Thyroid gland (tissue), 4 donors: ENCODE measurements around the gene NDUFS6. TPM values are rescaled to one million over a fixed set of nuclear protein-coding genes. Genes with fewer than 3 reads are reported as not detected.

Source experiments
- DNase-seq, 2 donors: peaks; one replicate each; pipeline ENCODE4 v3.0.0-alpha.2; 2019
- H3K27ac ChIP-seq, 3 donors: fragments of 200-600 bp; sonication (generic); 1 replicate in 2 of 3; 2 replicates in 1 of 3; pipeline ENCODE4 v1.5.1; 2016 to 2019; ENCODE audit warnings: mild to moderate bottlenecking in 1 of 3, moderate library complexity in 1 of 3
- H3K27me3 ChIP-seq: fragments of 200-600 bp; sonication (generic); one replicate; pipeline ENCODE4 v1.5.1; 2019
- H3K36me3 ChIP-seq, 2 donors: fragments of 200-600 bp; sonication (generic); one replicate each; pipeline ENCODE4 v1.5.1; 2016 to 2019
- H3K4me1 ChIP-seq, 2 donors: fragments of 200-600 bp; sonication (generic); one replicate each; pipeline ENCODE4 v1.5.1; 2017 to 2019
- H3K4me3 ChIP-seq, 3 donors: fragments of 200-600 bp; sonication (generic); replicated peaks in 1 of 3; 1 replicate in 2 of 3; 2 replicates in 1 of 3; pipeline ENCODE4 v1.5.1; 2016; ENCODE audit warnings: mild to moderate bottlenecking in 1 of 3
- H3K9me3 ChIP-seq: fragments of 200-600 bp; sonication (generic); one replicate; pipeline ENCODE4 v1.5.1; 2017
- POLR2A ChIP-seq, 2 donors: fragments of 450-650 bp; IDR thresholded peaks; one replicate each; pipeline ENCODE4 v1.6.1; 2017; ENCODE audit warnings: antibody characterized with exemption in 2 of 2, mild to moderate bottlenecking in 2 of 2, moderate library complexity in 1 of 2
- WGBS, 2 donors: methylation state at CpG; one replicate each; pipeline ENCODE4 v1.1.5; 2017; 5-methylcytosine and 5-hydroxymethylcytosine counted together
- intact Hi-C: fragments of 100-400 bp; cut with DNase I; formaldehyde crosslinking; loops from one replicate; pipeline ENCODE4 v1.15.1; 2023
- total RNA-seq, 4 donors: library from RNA; depleted of rRNA; stranded (reverse); fragments of >200 nt; gene quantifications; one replicate each; pipeline ENCODE4 v1.2.3, GENCODE V29; 2016
- TF ChIP-seq, protein P1 (sequence below), 6 experiments: fragments of 200-600 bp in 3 of 6; fragments of 450-650 bp in 3 of 6; sonication (generic) in 3 of 6; IDR thresholded peaks; one replicate each; pipeline ENCODE4 v1.5.1; 2016 to 2019; ENCODE audit warnings: antibody characterized with exemption in 6 of 6, mild to moderate bottlenecking in 2 of 6, inconsistent platforms in 1 of 6, moderate library complexity in 1 of 6

The NDUFS6 gene
- total RNA-seq, 4 donors from 2014 or later: 35.8 to 127 (median 54.4) TPM

DNA sequence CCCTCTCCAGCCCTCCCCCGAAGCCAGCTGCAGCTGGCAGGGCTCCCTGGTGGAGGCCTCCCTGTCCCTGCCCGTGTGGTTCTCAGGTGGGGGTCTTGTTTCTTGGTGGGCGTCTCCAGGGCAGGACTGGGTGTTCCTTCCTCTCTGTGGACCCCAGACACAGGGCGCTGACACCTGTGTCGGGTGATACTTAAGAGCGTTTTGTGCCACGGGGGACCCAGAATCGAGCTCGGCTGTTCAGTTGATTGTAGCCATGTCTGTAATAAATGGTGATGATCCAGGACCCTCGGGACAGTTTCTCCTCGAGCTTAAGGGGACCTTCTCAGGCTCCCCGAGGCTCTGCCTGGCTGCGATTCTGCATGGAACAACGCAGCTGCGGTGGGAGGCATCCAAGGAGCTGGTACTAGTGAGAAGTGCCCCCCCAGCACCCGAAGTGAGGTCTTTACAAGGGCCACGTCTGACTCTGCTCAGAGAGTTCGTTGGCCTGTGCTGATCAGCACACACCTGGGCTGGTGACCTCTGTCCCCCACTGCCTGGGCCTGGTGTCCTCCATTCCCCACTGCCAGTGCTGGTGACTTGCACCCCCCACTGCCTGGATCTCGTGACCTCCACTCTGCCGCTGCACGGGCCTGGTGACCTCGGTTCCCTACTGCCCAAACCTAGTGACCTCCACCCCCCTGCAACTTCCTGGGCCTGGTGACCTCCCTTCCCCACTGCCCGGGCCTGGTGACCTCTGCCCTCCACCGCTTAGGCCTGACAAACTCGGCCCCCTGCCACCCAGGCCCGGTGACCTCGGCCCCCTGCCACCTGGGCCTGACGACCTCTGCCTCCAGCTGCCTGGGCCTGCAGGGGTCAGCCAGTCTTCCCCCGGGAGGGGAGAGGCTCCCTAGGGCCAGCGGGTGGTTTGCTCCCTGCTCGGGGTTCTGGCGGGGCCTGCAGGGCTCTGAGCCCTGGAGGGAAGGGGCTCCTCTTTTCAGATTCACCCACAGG, 36.0 kb downstream of the NDUFS6 start:
- TF ChIP-seq, protein P1, sequence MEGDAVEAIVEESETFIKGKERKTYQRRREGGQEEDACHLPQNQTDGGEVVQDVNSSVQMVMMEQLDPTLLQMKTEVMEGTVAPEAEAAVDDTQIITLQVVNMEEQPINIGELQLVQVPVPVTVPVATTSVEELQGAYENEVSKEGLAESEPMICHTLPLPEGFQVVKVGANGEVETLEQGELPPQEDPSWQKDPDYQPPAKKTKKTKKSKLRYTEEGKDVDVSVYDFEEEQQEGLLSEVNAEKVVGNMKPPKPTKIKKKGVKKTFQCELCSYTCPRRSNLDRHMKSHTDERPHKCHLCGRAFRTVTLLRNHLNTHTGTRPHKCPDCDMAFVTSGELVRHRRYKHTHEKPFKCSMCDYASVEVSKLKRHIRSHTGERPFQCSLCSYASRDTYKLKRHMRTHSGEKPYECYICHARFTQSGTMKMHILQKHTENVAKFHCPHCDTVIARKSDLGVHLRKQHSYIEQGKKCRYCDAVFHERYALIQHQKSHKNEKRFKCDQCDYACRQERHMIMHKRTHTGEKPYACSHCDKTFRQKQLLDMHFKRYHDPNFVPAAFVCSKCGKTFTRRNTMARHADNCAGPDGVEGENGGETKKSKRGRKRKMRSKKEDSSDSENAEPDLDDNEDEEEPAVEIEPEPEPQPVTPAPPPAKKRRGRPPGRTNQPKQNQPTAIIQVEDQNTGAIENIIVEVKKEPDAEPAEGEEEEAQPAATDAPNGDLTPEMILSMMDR (IDR thresholded peaks at IDR 0.05): no peak
- no peak for TF ChIP-seq POLR2A (IDR thresholded peaks at IDR 0.05)
- intact Hi-C loops: no loop called here
- Histone ChIP-seq H3K4me3 (no peak overlapping the region), H3K4me1 (no peaks in the 10 kb centered on the region), H3K27me3 (no peaks in the 10 kb centered on the region), H3K27ac (no peak overlapping the region), H3K36me3 (no peaks in the 10 kb centered on the region), H3K9me3 (no peaks in the 10 kb centered on the region)
- WGBS, 2 donors: 75 to 77% methylated on average over 15 to 28 of the region's 32 CpGs
- no peak for DNase-seq

GRCh38 chr5:1838013-1838412, 36.8 kb downstream of the NDUFS6 start:
- Histone ChIP-seq H3K4me1 (no peaks in the 10 kb centered on the region), H3K4me3 (no peak overlapping the region), H3K27ac (no peak overlapping the region), H3K9me3 (no peaks in the 10 kb centered on the region), H3K36me3 (no peaks in the 10 kb centered on the region), H3K27me3 (no peaks in the 10 kb centered on the region)
- TF ChIP-seq POLR2A (IDR thresholded peaks at IDR 0.05): no peak
- TF ChIP-seq, protein P1 (IDR thresholded peaks at IDR 0.05): no peak
- WGBS, 2 donors: 84 to 90% methylated on average over 6 to 8 of the region's 9 CpGs
- no peak for DNase-seq
- intact Hi-C loops: no loop called here

DNA sequence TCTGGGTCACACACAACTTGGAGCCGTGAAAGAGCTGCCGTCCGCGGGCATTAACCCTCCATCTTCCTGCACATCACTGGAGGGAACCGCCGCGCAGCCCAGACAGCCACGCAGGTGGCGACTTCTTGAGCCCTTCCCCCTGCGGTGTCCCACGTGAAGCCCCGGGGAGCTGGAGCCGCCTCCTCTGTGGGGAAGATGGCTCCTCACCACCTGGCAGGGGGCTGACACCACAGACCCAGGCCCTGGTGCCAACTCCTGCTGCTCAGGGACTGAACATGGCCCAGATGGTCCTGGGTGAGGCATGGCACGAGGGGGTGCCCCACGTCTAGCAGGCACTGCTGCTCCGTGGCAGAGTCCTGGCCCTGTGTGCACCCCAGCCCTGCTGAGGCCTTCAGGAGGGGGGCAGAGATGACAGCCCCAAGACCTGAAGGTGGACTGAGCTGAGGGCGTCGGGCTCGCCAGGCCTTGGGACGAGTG, 38.9 kb downstream of the NDUFS6 start:
- TF ChIP-seq, protein P1 (IDR thresholded peaks at IDR 0.05): no peak
- no peak for TF ChIP-seq POLR2A (IDR thresholded peaks at IDR 0.05)
- Histone ChIP-seq H3K4me3 (no peak overlapping the region), H3K27me3 (no peaks in the 10 kb centered on the region), H3K27ac (no peak overlapping the region), H3K9me3 (no peaks in the 10 kb centered on the region), H3K4me1 (no peaks in the 10 kb centered on the region), H3K36me3 (no peaks in the 10 kb centered on the region)
- 81 to 91% methylated on average over 13 to 14 of the region's 20 CpGs for WGBS, 2 donors
- intact Hi-C loops: no loop called here
- no peak for DNase-seq

GRCh38 chr5:1840741-1841521, 39.7 kb downstream of the NDUFS6 start:
- no peak overlapping the region for H3K27ac ChIP-seq
- WGBS, 2 donors: 47 to 87% methylated on average over 11 to 31 of the region's 31 CpGs
- H3K9me3 ChIP-seq: no peaks in the 10 kb centered on the region
- H3K36me3 ChIP-seq: no peaks in the 10 kb centered on the region
- H3K4me1 ChIP-seq: no peaks in the 10 kb centered on the region
- no peak overlapping the region for H3K4me3 ChIP-seq
- TF ChIP-seq, protein P1 (IDR thresholded peaks at IDR 0.05): no peak
- no peak for TF ChIP-seq POLR2A (IDR thresholded peaks at IDR 0.05)
- DNase-seq: peak; percentile 20 to 26
- intact Hi-C loops: no loop called here
- no peaks in the 10 kb centered on the region for H3K27me3 ChIP-seq
